ENCODE results near the gene ANK3. TPM values are rescaled to one million over a fixed set of nuclear protein-coding genes. Genes with fewer than 3 reads are reported as not detected.

Gene ANK3
- total RNA-seq, 1 donor from 2014 or later = 65.3 TPM

DNA sequence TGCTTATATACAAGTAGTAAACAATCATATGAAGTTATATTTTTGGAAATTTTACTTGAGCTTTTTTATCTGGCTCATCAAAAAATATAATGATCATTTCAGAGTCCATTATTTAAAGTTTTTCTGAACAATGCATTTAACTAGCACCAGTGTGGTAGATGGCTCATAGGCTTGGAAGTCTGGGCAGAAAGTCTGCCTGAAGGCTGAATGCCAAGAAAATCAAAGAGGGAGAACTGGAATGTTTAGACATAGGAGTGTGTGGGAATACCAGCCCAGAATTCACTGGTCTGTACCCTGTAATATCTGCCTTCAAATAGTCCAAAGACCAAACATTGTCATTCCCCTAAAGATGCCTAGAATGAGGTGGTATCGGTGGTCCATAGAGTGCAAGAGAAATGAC is 40.3 kb upstream of the ANK3 start:
- intact Hi-C loops (cut with DNase I) = no loop called here
- no peak overlapping the region for H3K27ac ChIP-seq
- no peaks in the 10 kb centered on the region for H3K9me3 ChIP-seq
- H3K27me3 ChIP-seq = no peaks in the 10 kb centered on the region
- TF ChIP-seq, protein P1, sequence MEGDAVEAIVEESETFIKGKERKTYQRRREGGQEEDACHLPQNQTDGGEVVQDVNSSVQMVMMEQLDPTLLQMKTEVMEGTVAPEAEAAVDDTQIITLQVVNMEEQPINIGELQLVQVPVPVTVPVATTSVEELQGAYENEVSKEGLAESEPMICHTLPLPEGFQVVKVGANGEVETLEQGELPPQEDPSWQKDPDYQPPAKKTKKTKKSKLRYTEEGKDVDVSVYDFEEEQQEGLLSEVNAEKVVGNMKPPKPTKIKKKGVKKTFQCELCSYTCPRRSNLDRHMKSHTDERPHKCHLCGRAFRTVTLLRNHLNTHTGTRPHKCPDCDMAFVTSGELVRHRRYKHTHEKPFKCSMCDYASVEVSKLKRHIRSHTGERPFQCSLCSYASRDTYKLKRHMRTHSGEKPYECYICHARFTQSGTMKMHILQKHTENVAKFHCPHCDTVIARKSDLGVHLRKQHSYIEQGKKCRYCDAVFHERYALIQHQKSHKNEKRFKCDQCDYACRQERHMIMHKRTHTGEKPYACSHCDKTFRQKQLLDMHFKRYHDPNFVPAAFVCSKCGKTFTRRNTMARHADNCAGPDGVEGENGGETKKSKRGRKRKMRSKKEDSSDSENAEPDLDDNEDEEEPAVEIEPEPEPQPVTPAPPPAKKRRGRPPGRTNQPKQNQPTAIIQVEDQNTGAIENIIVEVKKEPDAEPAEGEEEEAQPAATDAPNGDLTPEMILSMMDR (IDR thresholded peaks at IDR 0.05) = no peak
- TF ChIP-seq POLR2A (IDR thresholded peaks at IDR 0.05) = no peak
- no peak for TF ChIP-seq POLR2AphosphoS5 (IDR thresholded peaks at IDR 0.05; ENCODE audit: insufficient read depth in 1 of 2, low read depth in 1 of 2)
- DNase-seq (ENCODE audit: extremely low spot score in 2 of 2) = no peak
- peaks cover 4% of the 10 kb centered on the region for H3K4me1 ChIP-seq
- no peak overlapping the region for H3K4me3 ChIP-seq
- H3K36me3 ChIP-seq = no peaks in the 10 kb centered on the region

DNA sequence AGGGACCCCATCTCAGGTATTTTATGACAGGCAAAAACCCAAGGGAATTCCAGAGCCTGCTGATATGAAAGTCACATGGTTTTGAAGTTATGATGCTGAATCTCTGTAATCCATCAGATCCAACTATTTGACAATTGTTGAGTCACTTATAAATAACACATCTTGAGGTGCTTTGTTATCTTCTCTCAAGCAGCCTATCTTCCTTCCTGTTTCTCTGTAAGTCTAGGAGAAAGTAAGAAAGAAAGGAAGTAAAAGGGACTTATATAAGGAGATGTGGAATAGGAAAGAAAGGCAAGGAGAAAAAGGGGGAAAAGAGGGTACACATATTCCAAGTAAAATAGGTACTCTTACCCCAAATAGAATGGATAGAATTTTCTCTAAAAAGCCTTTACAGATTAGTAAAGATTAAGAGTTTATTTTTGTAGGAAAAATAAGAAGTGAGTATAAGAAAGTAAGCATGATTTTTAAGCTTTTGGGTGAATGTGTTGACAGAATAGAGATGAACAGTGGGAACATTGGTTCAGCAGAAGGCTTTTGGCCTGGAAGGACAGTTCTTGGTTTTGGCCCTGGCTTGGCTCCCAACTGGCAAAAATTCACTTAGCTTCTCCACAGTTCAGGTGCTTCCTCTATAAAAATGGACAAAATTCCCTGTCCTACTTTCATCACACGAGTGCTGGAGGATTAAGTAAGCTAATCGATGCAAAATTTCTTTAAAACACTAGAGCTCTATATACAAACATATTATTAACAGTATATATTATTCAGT is 39.6 kb upstream of the ANK3 start:
- Histone ChIP-seq H3K4me3 (no peak overlapping the region), H3K27me3 (no peaks in the 10 kb centered on the region), H3K27ac (no peak overlapping the region), H3K9me3 (no peaks in the 10 kb centered on the region), H3K36me3 (no peaks in the 10 kb centered on the region), H3K4me1 (peaks cover 4% of the 10 kb centered on the region)
- no peak for DNase-seq (ENCODE audit: extremely low spot score in 2 of 2)
- TF ChIP-seq POLR2AphosphoS5 (IDR thresholded peaks at IDR 0.05; ENCODE audit: insufficient read depth in 1 of 2, low read depth in 1 of 2) (no peak), POLR2A (IDR thresholded peaks at IDR 0.05) (no peak)
- TF ChIP-seq, protein P1 (IDR thresholded peaks at IDR 0.05) = no peak
- intact Hi-C loops (cut with DNase I) = no loop called here

DNA sequence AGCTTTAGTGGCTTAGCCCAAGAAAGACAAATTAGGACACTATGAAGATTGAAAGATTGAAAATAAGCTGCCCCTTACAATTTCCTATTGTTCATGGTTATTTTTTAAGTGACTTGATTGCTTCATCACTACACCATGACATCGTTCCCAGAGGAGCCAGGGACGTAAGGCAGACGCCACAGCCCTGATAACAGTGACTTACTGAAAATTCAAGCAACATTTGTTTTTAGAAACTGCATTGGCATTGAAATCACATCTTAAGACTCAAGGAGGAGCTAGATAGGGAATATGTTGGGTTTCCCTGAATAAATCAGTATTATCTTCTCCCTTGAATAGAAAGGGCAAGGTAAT is 38.7 kb upstream of the ANK3 start:
- no peaks in the 10 kb centered on the region for H3K27me3 ChIP-seq
- intact Hi-C loops (cut with DNase I) = no loop called here
- H3K9me3 ChIP-seq = no peaks in the 10 kb centered on the region
- H3K27ac ChIP-seq = no peak overlapping the region
- no peak overlapping the region for H3K4me3 ChIP-seq
- H3K36me3 ChIP-seq = no peaks in the 10 kb centered on the region
- DNase-seq (ENCODE audit: extremely low spot score in 2 of 2) = no peak
- H3K4me1 ChIP-seq = peaks cover 4% of the 10 kb centered on the region
- TF ChIP-seq, protein P1 (IDR thresholded peaks at IDR 0.05) = no peak
- no peak for TF ChIP-seq POLR2AphosphoS5 (IDR thresholded peaks at IDR 0.05; ENCODE audit: insufficient read depth in 1 of 2, low read depth in 1 of 2)
- TF ChIP-seq POLR2A (IDR thresholded peaks at IDR 0.05) = no peak

- TF ChIP-seq POLR2A (IDR thresholded peaks at IDR 0.05) (no peak), POLR2AphosphoS5 (IDR thresholded peaks at IDR 0.05; ENCODE audit: insufficient read depth in 1 of 2, low read depth in 1 of 2) (no peak)
- TF ChIP-seq, protein P1 (IDR thresholded peaks at IDR 0.05) = no peak
- Histone ChIP-seq H3K36me3 (no peaks in the 10 kb centered on the region), H3K9me3 (no peaks in the 10 kb centered on the region), H3K27ac (no peak overlapping the region), H3K4me3 (no peak overlapping the region), H3K4me1 (peaks cover 4% of the 10 kb centered on the region), H3K27me3 (no peaks in the 10 kb centered on the region)
- intact Hi-C loops (cut with DNase I) = no loop called here
- DNase-seq (ENCODE audit: extremely low spot score in 2 of 2) = no peak
Measured at GRCh38 chr10:60427709-60428386, 38.2 kb upstream of the ANK3 start.

DNA sequence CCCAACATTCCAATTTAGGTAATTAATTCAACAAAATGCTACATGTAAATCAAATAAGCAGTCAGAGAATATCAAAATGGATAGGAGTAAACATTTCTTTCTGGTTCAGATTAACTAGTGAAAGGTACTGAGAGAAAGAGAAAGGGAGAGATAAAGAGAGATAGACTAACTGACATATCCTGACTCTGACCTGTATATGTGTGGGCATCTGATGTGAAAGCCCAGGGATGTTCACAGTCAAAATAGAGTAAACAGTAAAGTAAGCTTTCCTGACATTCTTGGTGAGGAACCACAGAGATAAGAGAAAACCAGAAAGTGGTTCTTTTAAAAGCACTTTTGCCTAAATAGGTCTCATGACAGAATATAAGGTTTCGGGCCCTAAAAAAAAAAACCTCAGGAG is 37.5 kb upstream of the ANK3 start:
- no peak for DNase-seq (ENCODE audit: extremely low spot score in 2 of 2)
- peaks cover 4% of the 10 kb centered on the region for H3K4me1 ChIP-seq
- H3K9me3 ChIP-seq = no peaks in the 10 kb centered on the region
- H3K27me3 ChIP-seq = no peaks in the 10 kb centered on the region
- no peak overlapping the region for H3K4me3 ChIP-seq
- no peak overlapping the region for H3K27ac ChIP-seq
- no peaks in the 10 kb centered on the region for H3K36me3 ChIP-seq
- no peak for TF ChIP-seq POLR2A (IDR thresholded peaks at IDR 0.05)
- TF ChIP-seq, protein P1 (IDR thresholded peaks at IDR 0.05) = no peak
- no peak for TF ChIP-seq POLR2AphosphoS5 (IDR thresholded peaks at IDR 0.05; ENCODE audit: insufficient read depth in 1 of 2, low read depth in 1 of 2)
- intact Hi-C loops (cut with DNase I) = no loop called here

Measured in vagina (tissue), 2 donors.